Central memory CD4-positive, alpha-beta T cell (primary cell): ENCODE results near the gene ITPR2.

ENCODE experiments used
- DNase-seq: peaks from one replicate; pipeline ENCODE4 v3.0.0; 2022

Gene ITPR2

GRCh38 chr12:26499979-26500640 is 332.9 kb downstream of the ITPR2 start:
- DNase-seq, result no peak

- DNase-seq, result no peak
Measured at GRCh38 chr12:26496170-26496569, 336.8 kb downstream of the ITPR2 start.

- no peak for DNase-seq
Measured at GRCh38 chr12:26493656-26494055, 339.3 kb downstream of the ITPR2 start.

DNA sequence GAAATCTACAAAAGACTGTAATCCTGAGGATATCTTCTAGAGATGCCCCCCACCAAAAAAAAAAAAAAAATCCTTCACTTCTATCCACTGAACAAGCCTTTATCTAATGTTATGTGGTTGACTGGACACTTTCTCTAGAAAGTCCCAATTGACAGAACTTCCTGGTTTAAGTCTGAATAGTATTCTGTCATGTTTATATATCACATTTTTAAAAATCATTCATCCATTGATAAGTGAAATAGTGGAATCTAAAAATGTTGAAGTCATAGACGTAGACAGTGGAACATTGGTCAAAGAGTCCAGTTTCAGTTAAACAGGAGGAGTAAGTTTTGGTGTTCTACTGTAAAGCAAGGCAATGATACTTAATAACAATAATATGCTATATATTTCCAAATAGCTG is 340.6 kb downstream of the ITPR2 start:
- DNase-seq, result no peak

DNA sequence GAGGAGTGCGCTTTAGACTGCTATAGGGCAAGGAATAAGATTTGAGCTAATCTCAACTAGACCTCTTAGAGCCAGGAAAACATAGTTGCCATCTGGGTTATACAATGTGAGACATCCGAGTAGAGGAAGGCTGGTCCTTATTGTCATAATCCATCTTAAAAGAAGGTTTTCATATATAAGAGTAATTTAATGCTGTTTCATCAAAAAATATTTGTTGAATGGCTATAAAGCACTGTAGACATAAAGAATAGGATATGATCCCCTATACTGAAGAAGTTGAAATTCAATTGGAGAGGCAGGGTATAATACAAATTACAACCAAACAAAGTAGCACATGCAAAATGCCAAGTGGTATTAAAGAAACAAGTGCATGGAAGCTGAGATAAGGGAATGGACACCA is 343.1 kb downstream of the ITPR2 start:
- no peak for DNase-seq

- no peak for DNase-seq
Measured at GRCh38 chr12:26488351-26488750, 344.6 kb downstream of the ITPR2 start.

- no peak for DNase-seq
Measured at GRCh38 chr12:26473291-26473690, 359.7 kb downstream of the ITPR2 start.

DNA sequence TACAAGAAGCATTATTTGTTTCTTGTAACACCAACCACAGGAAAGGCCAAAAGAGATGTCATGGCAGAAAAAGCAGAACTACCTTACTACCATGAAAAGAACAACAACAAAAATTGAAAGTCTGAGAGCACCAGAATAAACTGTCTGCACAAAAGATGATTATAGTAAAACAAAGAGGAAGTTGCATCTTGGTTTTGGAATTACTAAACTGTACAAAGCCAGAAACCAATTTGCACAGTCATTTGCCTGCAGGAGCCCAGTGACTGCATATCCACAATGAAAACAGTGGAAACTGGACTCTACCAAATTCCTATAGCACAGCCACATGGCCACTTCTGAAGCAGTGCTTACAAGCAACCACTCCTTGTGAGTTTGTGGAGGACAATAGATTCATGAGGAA is 361.4 kb downstream of the ITPR2 start:
- no peak for DNase-seq

- no peak for DNase-seq
Measured at GRCh38 chr12:26469421-26470180, 363.4 kb downstream of the ITPR2 start.

DNA sequence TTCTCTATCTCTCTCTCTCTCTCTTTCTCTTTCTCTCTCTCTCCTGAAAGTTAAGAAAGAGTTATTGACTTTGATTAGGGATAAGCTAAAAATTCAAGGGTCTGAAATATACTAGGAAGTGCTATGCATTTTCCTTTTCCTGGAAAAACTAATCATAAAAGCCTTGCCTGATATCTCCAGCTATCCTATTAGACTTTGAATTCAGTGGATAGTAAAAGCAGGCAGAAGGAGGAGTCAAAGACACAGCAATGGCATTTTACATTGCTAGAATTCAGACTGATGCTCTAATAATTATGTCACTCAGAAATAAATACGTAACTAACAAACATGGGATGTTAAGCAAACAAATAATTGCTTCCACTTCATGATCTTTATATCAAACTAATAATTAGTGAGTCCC is 365.6 kb downstream of the ITPR2 start:
- no peak for DNase-seq

- DNase-seq, result no peak
Measured at GRCh38 chr12:26466726-26467125, 366.3 kb downstream of the ITPR2 start.

DNA sequence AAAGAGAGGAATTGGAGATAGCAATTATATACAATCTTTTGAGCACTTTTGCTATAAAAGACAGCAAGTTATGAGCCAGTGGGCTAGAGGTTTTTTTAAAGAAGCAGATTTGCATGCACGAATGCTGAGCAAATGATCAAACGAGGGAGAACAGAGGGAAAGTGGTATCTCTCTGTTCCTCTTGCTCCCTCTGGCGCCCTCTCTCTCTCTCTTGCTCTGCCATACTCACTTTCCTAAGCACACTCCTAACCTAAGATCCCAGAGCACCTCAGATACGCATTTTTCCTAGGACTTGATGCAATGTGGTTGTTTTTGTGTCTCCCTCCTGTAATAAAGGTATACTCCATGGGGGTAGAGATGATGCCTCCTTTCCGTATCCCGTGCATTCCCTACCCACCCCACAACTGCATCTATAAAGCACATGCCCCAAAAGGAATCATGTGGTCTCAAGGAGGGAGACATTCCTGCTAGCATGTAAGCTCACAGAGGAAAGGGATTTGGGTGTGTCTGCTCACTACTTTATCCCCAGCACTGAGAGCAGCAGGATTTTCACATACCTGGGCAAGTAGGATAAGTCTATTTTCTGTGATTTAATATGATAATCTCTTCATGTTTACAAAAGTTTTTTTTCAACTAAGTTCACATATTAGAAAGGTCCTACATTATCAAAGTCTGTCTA is 367.4 kb downstream of the ITPR2 start:
- DNase-seq, result no peak

DNA sequence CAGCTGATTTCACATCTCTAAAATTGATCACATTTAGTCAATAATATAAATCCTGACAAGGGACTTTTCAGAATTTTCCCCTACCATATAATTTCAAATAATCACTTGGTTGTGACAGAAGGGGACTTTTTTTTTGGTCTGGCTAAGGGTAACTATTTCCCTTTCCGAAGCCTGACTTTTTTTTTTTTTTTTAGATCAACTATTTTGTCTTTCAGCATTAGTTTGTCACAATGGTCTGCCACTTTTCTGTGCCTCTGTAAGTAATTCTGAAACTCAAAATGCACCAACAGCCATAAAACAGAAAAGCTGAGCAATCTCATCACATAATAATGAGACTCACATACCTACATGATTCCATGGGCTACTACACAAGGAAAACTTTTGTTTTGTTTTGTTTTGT is 371.2 kb downstream of the ITPR2 start:
- no peak for DNase-seq

DNA sequence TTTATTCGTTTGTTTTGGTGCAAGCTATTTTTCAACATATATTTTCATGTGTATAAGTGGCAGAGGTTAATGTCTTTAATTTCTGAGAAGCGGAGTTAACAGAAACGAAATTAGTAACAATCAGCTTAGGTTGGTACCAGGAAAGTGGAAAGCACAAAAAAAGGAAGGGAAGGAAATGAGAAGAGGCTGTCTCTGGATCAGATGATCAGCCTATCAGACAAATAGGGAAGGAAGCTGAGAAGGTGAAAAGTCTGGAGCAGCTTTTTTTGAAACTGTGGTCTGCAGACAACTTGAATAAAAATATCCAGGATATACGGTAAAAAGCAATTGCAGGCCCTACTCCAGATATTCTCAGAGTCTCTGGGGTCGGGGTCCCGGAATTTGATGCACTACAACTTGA is 372.6 kb downstream of the ITPR2 start:
- DNase-seq, result no peak

- no peak for DNase-seq
Measured at GRCh38 chr12:26455936-26456574, 376.9 kb downstream of the ITPR2 start.

- no peak for DNase-seq
Measured at GRCh38 chr12:26453246-26453645, 379.7 kb downstream of the ITPR2 start.

DNA sequence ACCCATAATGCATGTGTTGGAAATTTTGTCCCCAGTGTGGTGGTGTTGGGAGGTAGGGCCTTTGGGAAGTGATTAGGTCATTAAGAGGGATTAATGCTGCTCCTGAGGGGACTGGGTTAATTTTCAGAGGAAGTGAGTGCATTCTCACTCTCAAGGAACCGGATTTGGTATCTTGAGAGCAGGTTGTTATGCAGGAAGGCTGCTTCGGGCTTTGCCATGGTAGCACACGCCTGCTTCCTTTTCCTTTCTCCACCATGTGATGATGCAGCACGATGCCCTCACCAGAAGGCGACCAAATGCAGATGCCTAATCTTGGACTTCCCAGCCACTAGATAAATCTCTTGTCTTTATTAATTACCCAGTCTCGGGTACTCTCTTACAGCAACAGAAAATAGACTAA is 380.5 kb downstream of the ITPR2 start:
- DNase-seq, result no peak

DNA sequence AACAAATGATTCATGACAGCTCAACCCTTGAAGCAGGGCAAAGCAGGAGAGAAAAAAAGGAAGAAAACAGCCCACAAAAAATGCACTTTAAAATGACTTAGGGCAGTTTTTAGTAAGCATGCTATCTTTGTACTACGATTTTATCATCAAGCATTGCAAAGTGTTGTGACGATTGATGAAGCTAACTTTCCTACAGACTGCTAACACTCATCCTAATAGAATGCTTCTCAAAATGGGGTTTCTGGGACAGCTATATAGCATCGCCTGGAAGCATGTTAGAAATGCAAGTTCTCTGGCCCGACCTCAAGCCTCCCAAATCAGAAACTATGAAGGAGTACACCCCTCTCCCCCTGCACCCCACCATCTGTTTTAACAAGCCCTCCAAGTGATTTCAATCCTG is 381.2 kb downstream of the ITPR2 start:
- DNase-seq, result no peak

DNA sequence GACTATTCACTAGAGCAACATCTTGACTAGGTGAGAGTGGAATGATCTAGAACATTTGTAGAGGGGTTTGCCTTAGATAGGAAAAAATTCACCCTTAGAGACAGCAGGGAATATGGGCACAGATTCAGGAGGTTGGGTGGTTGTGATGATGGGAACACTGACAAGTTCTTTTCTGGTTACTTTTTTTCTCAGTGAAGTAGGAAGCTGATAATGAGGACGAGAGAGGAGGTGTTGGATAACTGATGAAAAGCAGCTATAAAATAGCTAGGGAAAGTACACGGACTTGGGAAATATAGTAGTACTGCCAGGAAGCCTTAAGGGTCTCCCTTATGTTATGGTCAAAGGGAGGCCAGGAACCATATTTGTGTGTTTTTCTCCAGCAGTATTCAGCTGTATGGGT is 387.1 kb downstream of the ITPR2 start:
- DNase-seq, result no peak

- DNase-seq, result no peak
Measured at GRCh38 chr12:26443309-26443708, 389.7 kb downstream of the ITPR2 start.

- no peak for DNase-seq
Measured at GRCh38 chr12:26441434-26441833, 391.6 kb downstream of the ITPR2 start.

DNA sequence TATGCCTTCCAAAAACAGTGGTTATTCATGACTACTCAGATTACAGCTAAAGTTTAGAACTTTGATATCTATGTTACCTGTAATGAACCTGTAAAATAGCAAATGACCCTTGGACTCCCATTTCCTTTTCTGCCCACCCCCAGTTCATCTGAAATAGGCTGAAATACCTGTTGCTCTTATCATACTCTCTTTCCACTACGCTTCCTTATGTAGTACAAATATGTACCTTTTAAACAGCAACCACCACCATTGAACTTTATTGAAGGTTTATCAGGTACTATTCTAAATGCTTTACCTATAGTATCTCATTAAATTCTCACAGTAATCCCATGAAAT is 398.0 kb downstream of the ITPR2 start:
- no peak for DNase-seq

GRCh38 chr12:26434299-26435068 is 398.5 kb downstream of the ITPR2 start:
- no peak for DNase-seq
